Kidney glomerular epithelial cell (primary cell): Measurements from ENCODE around the gene SCUBE2.
A peak's percentile ranks its signal among the peaks of the same experiment; 100 is the strongest.

ENCODE experiments used
- DNase-seq: peaks from one replicate; lab custom pipeline; 2025; lab: John Stamatoyannopoulos, UW

The SCUBE2 gene

GRCh38 chr11:9074338-9075029, 16.9 kb downstream of the SCUBE2 start:
- no peak for DNase-seq

GRCh38 chr11:9073466-9074225, 17.8 kb downstream of the SCUBE2 start:
- DNase-seq: no peak

GRCh38 chr11:9072626-9073176, 18.7 kb downstream of the SCUBE2 start:
- no peak for DNase-seq

- no peak for DNase-seq
Observed at GRCh38 chr11:9071692-9072091, 19.7 kb downstream of the SCUBE2 start.

GRCh38 chr11:9070749-9071491, 20.5 kb downstream of the SCUBE2 start:
- DNase-seq: no peak

- DNase-seq: no peak
Observed at GRCh38 chr11:9069862-9070470, 21.4 kb downstream of the SCUBE2 start.

GRCh38 chr11:9069256-9069655, 22.1 kb downstream of the SCUBE2 start:
- DNase-seq: no peak

- no peak for DNase-seq
Observed at GRCh38 chr11:9066433-9066925, 24.9 kb downstream of the SCUBE2 start.

- DNase-seq: no peak
Observed at GRCh38 chr11:9065607-9066432, 25.6 kb downstream of the SCUBE2 start.

- no peak for DNase-seq
Observed at GRCh38 chr11:9061807-9062206, 29.6 kb downstream of the SCUBE2 start.

GRCh38 chr11:9060700-9061111, 30.7 kb downstream of the SCUBE2 start:
- DNase-seq: no peak

- DNase-seq: no peak
Observed at GRCh38 chr11:9059406-9059805, 32.0 kb downstream of the SCUBE2 start.

- no peak for DNase-seq
Observed at GRCh38 chr11:9057888-9058287, 33.5 kb downstream of the SCUBE2 start.

GRCh38 chr11:9057007-9057406, 34.4 kb downstream of the SCUBE2 start:
- DNase-seq: no peak

- no peak for DNase-seq
Observed at GRCh38 chr11:9056467-9056866, 34.9 kb downstream of the SCUBE2 start.

- peak; percentile 43 for DNase-seq
Observed at GRCh38 chr11:9053316-9054035, 37.9 kb downstream of the SCUBE2 start.

- DNase-seq: no peak
Observed at GRCh38 chr11:9052316-9052715, 39.1 kb downstream of the SCUBE2 start.

GRCh38 chr11:9049959-9050358, 41.4 kb downstream of the SCUBE2 start:
- no peak for DNase-seq

GRCh38 chr11:9047964-9048523, 43.4 kb downstream of the SCUBE2 start:
- no peak for DNase-seq

GRCh38 chr11:9046481-9046880, 44.9 kb downstream of the SCUBE2 start:
- no peak for DNase-seq
